Measurements from ENCODE around the gene SRGAP3.

DNA sequence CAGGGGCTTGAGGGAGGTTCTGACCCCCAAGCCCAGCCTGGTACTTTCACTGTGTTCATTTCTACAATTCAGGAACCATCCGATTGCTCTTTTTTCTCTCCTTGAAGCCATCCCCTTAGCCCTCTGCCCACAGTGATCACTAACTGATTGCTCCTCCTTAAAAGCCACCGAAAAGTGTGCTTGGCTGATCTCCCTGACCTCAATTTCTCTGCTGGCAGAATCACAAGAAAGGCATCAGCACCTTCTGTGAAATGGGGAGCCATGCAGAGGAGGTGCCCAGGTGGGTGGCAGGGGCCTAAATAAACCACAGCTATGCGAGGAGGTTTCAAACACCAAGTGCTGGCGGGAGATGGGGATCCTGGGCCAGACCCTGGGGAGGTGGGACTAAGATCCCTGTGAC, 56.2 kb downstream of the SRGAP3 start:
- TF ChIP-seq, protein P1, sequence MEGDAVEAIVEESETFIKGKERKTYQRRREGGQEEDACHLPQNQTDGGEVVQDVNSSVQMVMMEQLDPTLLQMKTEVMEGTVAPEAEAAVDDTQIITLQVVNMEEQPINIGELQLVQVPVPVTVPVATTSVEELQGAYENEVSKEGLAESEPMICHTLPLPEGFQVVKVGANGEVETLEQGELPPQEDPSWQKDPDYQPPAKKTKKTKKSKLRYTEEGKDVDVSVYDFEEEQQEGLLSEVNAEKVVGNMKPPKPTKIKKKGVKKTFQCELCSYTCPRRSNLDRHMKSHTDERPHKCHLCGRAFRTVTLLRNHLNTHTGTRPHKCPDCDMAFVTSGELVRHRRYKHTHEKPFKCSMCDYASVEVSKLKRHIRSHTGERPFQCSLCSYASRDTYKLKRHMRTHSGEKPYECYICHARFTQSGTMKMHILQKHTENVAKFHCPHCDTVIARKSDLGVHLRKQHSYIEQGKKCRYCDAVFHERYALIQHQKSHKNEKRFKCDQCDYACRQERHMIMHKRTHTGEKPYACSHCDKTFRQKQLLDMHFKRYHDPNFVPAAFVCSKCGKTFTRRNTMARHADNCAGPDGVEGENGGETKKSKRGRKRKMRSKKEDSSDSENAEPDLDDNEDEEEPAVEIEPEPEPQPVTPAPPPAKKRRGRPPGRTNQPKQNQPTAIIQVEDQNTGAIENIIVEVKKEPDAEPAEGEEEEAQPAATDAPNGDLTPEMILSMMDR (IDR thresholded peaks at IDR 0.05) = no peak
- no peak for TF ChIP-seq POLR2A (IDR thresholded peaks at IDR 0.05)
